HEK293T (cell line): ENCODE measurements around the gene SLC22A6.

Experiments used
- BHLHE40 ChIP-seq: fragments of 450-650 bp; IDR thresholded peaks from 2 replicates; pipeline ENCODE4 v1.6.1; 2016; ENCODE audit warnings: mild to moderate bottlenecking, moderate library complexity, borderline replicate concordance
- CTBP1 ChIP-seq: fragments of 450-650 bp; IDR thresholded peaks from 2 replicates; pipeline ENCODE4 v1.6.1; 2016; ENCODE audit warnings: borderline replicate concordance
- FOXK2 ChIP-seq: fragments of 450-650 bp; IDR thresholded peaks from 2 replicates; pipeline ENCODE4 v1.6.1; 2016; ENCODE audit warnings: mild to moderate bottlenecking
- HDGF ChIP-seq: fragments of 450-650 bp; IDR thresholded peaks from 2 replicates; pipeline ENCODE4 v1.6.1; 2017; ENCODE audit warnings: antibody characterized with exemption, borderline replicate concordance
- L3MBTL2 ChIP-seq: fragments of 450-650 bp; conservative IDR thresholded peaks from 2 replicates; pipeline ENCODE4 v1.6.1; 2016; ENCODE audit warnings: mild to moderate bottlenecking
- NFRKB ChIP-seq: fragments of 450-650 bp; IDR thresholded peaks from 2 replicates; pipeline ENCODE4 v1.6.1; 2016; ENCODE audit warnings: mild to moderate bottlenecking, moderate library complexity
- SP1 ChIP-seq: fragments of 450-650 bp; IDR thresholded peaks from 2 replicates; pipeline ENCODE4 v1.6.1; 2017
- SUZ12 ChIP-seq: fragments of 450-650 bp; IDR thresholded peaks from 2 replicates; pipeline ENCODE4 v1.6.1; 2016; ENCODE audit warnings: mild to moderate bottlenecking
- ZNF384 ChIP-seq: fragments of 450-650 bp; IDR thresholded peaks from 2 replicates; pipeline ENCODE4 v1.6.1; 2016

DNA sequence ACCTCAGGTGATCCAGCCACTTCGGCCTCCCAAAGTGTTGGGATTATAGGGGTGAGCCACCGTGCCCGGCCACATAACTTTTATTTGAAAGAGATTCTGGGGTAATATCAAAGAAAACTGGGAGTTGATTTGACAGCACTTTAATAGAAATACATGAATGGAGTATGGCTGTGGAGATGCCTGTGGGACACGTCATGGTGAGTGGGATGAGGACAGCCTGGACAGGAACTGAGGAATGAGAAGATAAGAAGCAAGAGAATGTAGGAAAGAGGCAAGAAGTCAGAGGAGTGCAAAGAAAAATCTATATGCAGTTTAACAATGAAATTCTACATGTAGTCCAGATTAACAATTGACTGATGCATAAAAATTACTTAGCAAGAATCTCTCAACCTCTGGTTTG lies 31.0 kb downstream of the SLC22A6 start:
- TF ChIP-seq L3MBTL2 = no peak
- no peak for TF ChIP-seq SP1
- no peak for TF ChIP-seq SUZ12
- no peak for TF ChIP-seq CTBP1
- TF ChIP-seq BHLHE40 = no peak
- no peak for TF ChIP-seq FOXK2
- TF ChIP-seq ZNF384 = no peak
- no peak for TF ChIP-seq HDGF
- TF ChIP-seq NFRKB = no peak
